ENCODE measurements around the gene PARD3B. TPM values are rescaled to one million over a fixed set of nuclear protein-coding genes. Genes with fewer than 3 reads are reported as not detected.

The PARD3B gene
- polyA plus RNA-seq, 3 donors: not detected

GRCh38 chr2:205657579-205657978 lies 1112.3 kb downstream of the PARD3B start:
- intact Hi-C loops (cut with micrococcal nuclease): no loop called here
- H3K27ac ChIP-seq (ENCODE audit: low read depth in 1 of 2, low read length in 2 of 2): no peak overlapping the region
- no peak for DNase-seq
- H3K27me3 ChIP-seq (ENCODE audit: control insufficient read depth in 2 of 2, insufficient read depth in 2 of 2, low read length in 2 of 2): peaks cover 0 to 4% of the 10 kb centered on the region in 2 donors
- no peak overlapping the region for H3K4me3 ChIP-seq (replicated peaks in 1 of 3; ENCODE audit: low read depth in 2 of 3, low read length in 3 of 3)
- no peaks in the 10 kb centered on the region for H3K4me1 Mint-ChIP-seq
- no peaks in the 10 kb centered on the region for H3K9me3 ChIP-seq (replicated peaks in 1 of 2; ENCODE audit: control insufficient read depth in 1 of 2, insufficient read depth in 1 of 2, low read length in 2 of 2)
- H3K9ac ChIP-seq (ENCODE audit: insufficient read depth, low read length, poor library complexity, severe bottlenecking): no peak overlapping the region
- H2AFZ ChIP-seq (ENCODE audit: insufficient read depth, low read depth, low read length, poor library complexity, severe bottlenecking): no peak overlapping the region
- 100% methylated on average over 1 of the region's 3 CpGs for whole genome bisulfite sequencing (ENCODE audit: insufficient coverage)
- peaks cover 3 to 7% (median 7%) of the 10 kb centered on the region in 3 donors for H3K27me3 Mint-ChIP-seq (ENCODE audit: low read depth in 3 of 3)
- no peak overlapping the region for H3K27ac Mint-ChIP-seq
- no peaks in the 10 kb centered on the region for H3K79me2 ChIP-seq (ENCODE audit: insufficient read depth, low read length)
- H3K4me2 ChIP-seq (replicated peaks; ENCODE audit: extremely low read depth, low read length, poor library complexity, severe bottlenecking): no peak overlapping the region
- TF ChIP-seq, protein P1, sequence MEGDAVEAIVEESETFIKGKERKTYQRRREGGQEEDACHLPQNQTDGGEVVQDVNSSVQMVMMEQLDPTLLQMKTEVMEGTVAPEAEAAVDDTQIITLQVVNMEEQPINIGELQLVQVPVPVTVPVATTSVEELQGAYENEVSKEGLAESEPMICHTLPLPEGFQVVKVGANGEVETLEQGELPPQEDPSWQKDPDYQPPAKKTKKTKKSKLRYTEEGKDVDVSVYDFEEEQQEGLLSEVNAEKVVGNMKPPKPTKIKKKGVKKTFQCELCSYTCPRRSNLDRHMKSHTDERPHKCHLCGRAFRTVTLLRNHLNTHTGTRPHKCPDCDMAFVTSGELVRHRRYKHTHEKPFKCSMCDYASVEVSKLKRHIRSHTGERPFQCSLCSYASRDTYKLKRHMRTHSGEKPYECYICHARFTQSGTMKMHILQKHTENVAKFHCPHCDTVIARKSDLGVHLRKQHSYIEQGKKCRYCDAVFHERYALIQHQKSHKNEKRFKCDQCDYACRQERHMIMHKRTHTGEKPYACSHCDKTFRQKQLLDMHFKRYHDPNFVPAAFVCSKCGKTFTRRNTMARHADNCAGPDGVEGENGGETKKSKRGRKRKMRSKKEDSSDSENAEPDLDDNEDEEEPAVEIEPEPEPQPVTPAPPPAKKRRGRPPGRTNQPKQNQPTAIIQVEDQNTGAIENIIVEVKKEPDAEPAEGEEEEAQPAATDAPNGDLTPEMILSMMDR (IDR thresholded peaks at IDR 0.05): no peak
- H3K4me3 Mint-ChIP-seq: no peak overlapping the region
- no peaks in the 10 kb centered on the region for H3K36me3 Mint-ChIP-seq
- H3K4me1 ChIP-seq (ENCODE audit: control insufficient read depth in 1 of 2, insufficient read depth in 2 of 2, low read length in 2 of 2): no peaks in the 10 kb centered on the region
- no peaks in the 10 kb centered on the region for H4K20me1 ChIP-seq (ENCODE audit: insufficient read depth, low read length)
- H3K36me3 ChIP-seq (replicated peaks in 1 of 2; ENCODE audit: control insufficient read depth in 1 of 2, insufficient read depth in 2 of 2, low read length in 2 of 2): no peaks in the 10 kb centered on the region
- H3K9me3 Mint-ChIP-seq: peaks cover 0 to 2% (median 0%) of the 10 kb centered on the region in 7 donors

GRCh38 chr2:205658068-205658467 lies 1112.8 kb downstream of the PARD3B start:
- H3K9me3 Mint-ChIP-seq: peaks cover 0 to 2% (median 0%) of the 10 kb centered on the region in 7 donors

More at GRCh38 chr2:205658068-205658467, 1112.8 kb downstream of the PARD3B start:
- H3K27me3 ChIP-seq (ENCODE audit: control insufficient read depth in 2 of 2, insufficient read depth in 2 of 2, low read length in 2 of 2): peaks cover 0 to 4% of the 10 kb centered on the region in 2 donors
- intact Hi-C loops (cut with micrococcal nuclease): no loop called here
- TF ChIP-seq, protein P1 (IDR thresholded peaks at IDR 0.05): no peak
- no peak overlapping the region for H3K4me2 ChIP-seq (replicated peaks; ENCODE audit: extremely low read depth, low read length, poor library complexity, severe bottlenecking)
- H3K4me1 ChIP-seq (ENCODE audit: control insufficient read depth in 1 of 2, insufficient read depth in 2 of 2, low read length in 2 of 2): no peaks in the 10 kb centered on the region
- Mint-ChIP-seq H3K27me3 (ENCODE audit: low read depth in 3 of 3) (peaks cover 3 to 8% (median 6%) of the 10 kb centered on the region in 3 donors), H3K27ac (no peak overlapping the region), H3K4me1 (no peaks in the 10 kb centered on the region), H3K36me3 (no peaks in the 10 kb centered on the region), H3K4me3 (no peak overlapping the region)
- no peak overlapping the region for H2AFZ ChIP-seq (ENCODE audit: insufficient read depth, low read depth, low read length, poor library complexity, severe bottlenecking)
- no peaks in the 10 kb centered on the region for H3K36me3 ChIP-seq (replicated peaks in 1 of 2; ENCODE audit: control insufficient read depth in 1 of 2, insufficient read depth in 2 of 2, low read length in 2 of 2)
- H4K20me1 ChIP-seq (ENCODE audit: insufficient read depth, low read length): no peaks in the 10 kb centered on the region
- no peaks in the 10 kb centered on the region for H3K79me2 ChIP-seq (ENCODE audit: insufficient read depth, low read length)
- no peak for DNase-seq
- H3K4me3 ChIP-seq (replicated peaks in 1 of 3; ENCODE audit: low read depth in 2 of 3, low read length in 3 of 3): no peak overlapping the region
- no peak overlapping the region for H3K27ac ChIP-seq (ENCODE audit: low read depth in 1 of 2, low read length in 2 of 2)
- H3K9ac ChIP-seq (ENCODE audit: insufficient read depth, low read length, poor library complexity, severe bottlenecking): no peak overlapping the region
- no CpG with 5 or more reads among the region's 2 CpGs for WGBS (ENCODE audit: insufficient coverage)
- H3K9me3 ChIP-seq (replicated peaks in 1 of 2; ENCODE audit: control insufficient read depth in 1 of 2, insufficient read depth in 1 of 2, low read length in 2 of 2): no peaks in the 10 kb centered on the region

All from CD14-positive monocyte (primary cell).